GM12878 (cell line): ENCODE measurements around the gene PLCB4. TPM values are rescaled to one million over a fixed set of nuclear protein-coding genes. Genes with fewer than 3 reads are reported as not detected.

Experiments
- ATAC-seq: fragments of 200-7000 bp; cut with Tn5 transposase; 3 replicates; pipeline ENCODE4 v1.9.1; 2020; ENCODE audit warnings: mild to moderate bottlenecking, moderate library complexity
- BruUV-seq: library from RNA; stranded (reverse); fragments of 400-500 nt; replicated peaks from 2 replicates; lab custom pipeline; 2021; lab: Mats Ljungman, UMichigan
- CTCF ChIA-PET: fragments of 300-600 bp; sonication (Branson Sonifier 250); formaldehyde crosslinking; extraction: SDS; loops from one replicate; lab custom pipeline; 2021; ENCODE audit warnings: inconsistent platforms; lab: Yijun Ruan, JAX
- POLR2A ChIA-PET: fragments of 350-600 bp; formaldehyde crosslinking; extraction: SDS; loops from one replicate; lab custom pipeline; 2021; ENCODE audit warnings: inconsistent platforms; lab: Charles Lee
- RAD21 ChIA-PET: fragments of 300-600 bp; sonication (Branson Sonifier 250); formaldehyde crosslinking; loops from one replicate; lab custom pipeline; 2023; ENCODE audit warnings: antibody characterized with exemption; ENCODE audit not compliant: unreplicated experiment; lab: Charles Lee
- SMC1A ChIA-PET: fragments of 300-600 bp; sonication (Branson Sonifier 250); formaldehyde crosslinking; loops from one replicate; lab custom pipeline; 2023; ENCODE audit not compliant: unreplicated experiment, uncharacterized antibody; lab: Charles Lee
- DNase-seq: peaks from one replicate; pipeline ENCODE4 v3.0.0-alpha.2; 2011; ENCODE audit warnings: low read depth, low spot score
- FAIRE-seq: peaks from 3 replicates; lab custom pipeline; 2011; peaks lifted over from hg19 to GRCh38; lab: Jason Lieb, UNC
- H2AFZ ChIP-seq: 2 replicates; pipeline ENCODE4 v1.6.0; 2011; ENCODE audit warnings: low read depth, low read length, control low read depth; ENCODE audit not compliant: control insufficient read depth
- H3K27ac ChIP-seq: 2 replicates; pipeline ENCODE4 v1.5.1; 2011; ENCODE audit warnings: control low read depth; ENCODE audit not compliant: control insufficient read depth, insufficient read depth
- H3K27me3 ChIP-seq, 2 experiments: replicated peaks in 1 of 2; 2 replicates each; pipeline versions ENCODE4 v1.6.0 to v1.6.1; 2011; ENCODE audit warnings: low read length in 1 of 2; ENCODE audit not compliant: control insufficient read depth in 2 of 2, insufficient read depth in 2 of 2
- H3K36me3 ChIP-seq, 2 experiments: 2 replicates each; pipeline ENCODE4 v1.5.1; 2011; ENCODE audit warnings: low read length in 1 of 2; ENCODE audit not compliant: control insufficient read depth in 2 of 2, insufficient read depth in 2 of 2
- H3K4me1 ChIP-seq: 2 replicates; pipeline ENCODE4 v1.6.1; 2011; ENCODE audit warnings: mild to moderate bottlenecking, low read length, moderate library complexity, mixed read lengths; ENCODE audit not compliant: control insufficient read depth, insufficient read depth
- H3K4me2 ChIP-seq: 2 replicates; pipeline ENCODE4 v1.6.0; 2011; ENCODE audit warnings: control low read depth; ENCODE audit not compliant: control insufficient read depth, insufficient read depth
- H3K4me3 ChIP-seq: fragments of 200-600 bp; sonication (generic); 2 replicates; pipeline ENCODE4 v1.5.1; 2016
- H3K79me2 ChIP-seq: 2 replicates; pipeline ENCODE4 v1.6.0; 2011; ENCODE audit warnings: low read length; ENCODE audit not compliant: control insufficient read depth, insufficient read depth
- H3K9ac ChIP-seq: 2 replicates; pipeline ENCODE4 v1.8.0; 2011; ENCODE audit warnings: low read length, control low read depth, mixed read lengths; ENCODE audit not compliant: control insufficient read depth, insufficient read depth
- H3K9me3 ChIP-seq: replicated peaks from 3 replicates; pipeline ENCODE4 v1.5.1; 2011; ENCODE audit warnings: mild to moderate bottlenecking, low read length; ENCODE audit not compliant: control insufficient read depth, insufficient read depth
- H4K20me1 ChIP-seq: 2 replicates; pipeline ENCODE4 v1.6.0; 2011; ENCODE audit not compliant: control insufficient read depth, insufficient read depth
- DPF2 ChIP-seq: fragments of 450-650 bp; IDR thresholded peaks from 2 replicates; pipeline ENCODE4 v1.6.1; 2017; ENCODE audit warnings: mild to moderate bottlenecking
- NFIC ChIP-seq: IDR thresholded peaks from 2 replicates; pipeline ENCODE4 v1.6.1; 2012; ENCODE audit warnings: low read depth, mild to moderate bottlenecking, inconsistent platforms, low read length, moderate library complexity
- ZNF217 ChIP-seq: fragments of 450-650 bp; IDR thresholded peaks from 2 replicates; pipeline ENCODE4 v1.6.1; 2017; ENCODE audit warnings: antibody characterized with exemption, mild to moderate bottlenecking
- WGBS: methylation state at CpG from one replicate; pipeline ENCODE4 v1.1.6; 2016; ENCODE audit warnings: low lambda C conversion rate; ENCODE audit not compliant: insufficient replicate concordance, insufficient coverage; ENCODE audit errors: missing lambda C conversion rate; 5-methylcytosine and 5-hydroxymethylcytosine counted together
- in situ Hi-C: fragments of 300-500 bp; cut with MboI; formaldehyde crosslinking; loops from 9 replicates; pipeline ENCODE4 v1.14.3; 2018; ENCODE audit warnings: mixed read lengths
- intact Hi-C: fragments of 100-400 bp; cut with micrococcal nuclease; formaldehyde crosslinking; loops from one replicate; pipeline ENCODE4 v1.14.2; 2022; ENCODE audit not compliant: unreplicated experiment
- polyA plus RNA-seq, 11 experiments: library from polyadenylated mRNA; depleted of rRNA in 4 of 11; unstranded in 6 of 11; stranded (reverse) in 5 of 11; fragments of >200 nt; fragmentation: Nextera tagmentation in 4 of 11; fragmentation: Illumina TruSeq in 1 of 11; extraction: Ambion mirVana in 4 of 11; extraction: Trizol in 1 of 11; gene quantifications; 1 replicate in 1 of 11; 2 replicates in 10 of 11; pipeline versions ENCODE4 v1.2.1 to v1.2.3, GENCODE V29; 2011 to 2016; ENCODE audit warnings: inconsistent platforms in 2 of 11, missing spikeins in 2 of 11, low read depth in 1 of 11
- total RNA-seq, 4 experiments: library from RNA; depleted of rRNA in 3 of 4; stranded (reverse); fragments of >200 nt in 3 of 4; fragmentation: Illumina TruSeq in 1 of 4; extraction: Trizol in 1 of 4; gene quantifications; 2 replicates each; pipeline versions ENCODE4 v1.2.1 to v1.2.3, GENCODE V29; 2013 to 2021
- TF ChIP-seq, protein P1 (sequence below): fragments of 450-650 bp; formaldehyde crosslinking; IDR thresholded peaks from 2 replicates; pipeline ENCODE4 v1.5.0; 2022; ENCODE audit warnings: mild to moderate bottlenecking, missing genetic modification characterization
- TF ChIP-seq, protein P2 (sequence below): fragments of 450-650 bp; formaldehyde crosslinking; IDR thresholded peaks from 2 replicates; pipeline ENCODE4 v1.4.0; 2020; ENCODE audit warnings: mild to moderate bottlenecking, moderate library complexity

PLCB4 gene
- total and polyA plus RNA-seq, 10 of the 15 experiments (the other 5 are each of a cell fraction or from before 2014, with no cell fraction given) = not detected

- WGBS = 12% methylated on average over 3 of the region's 4 CpGs
- no peaks in the 10 kb centered on the region for H3K79me2 ChIP-seq
- intact Hi-C loops (no loop called here), in situ Hi-C loops (no loop called here)
- CTCF ChIA-PET = no interaction called here
- no TSS peak for BruUV-seq
- H3K4me1 ChIP-seq = no peaks in the 10 kb centered on the region
- no peak for FAIRE-seq
- RAD21 ChIA-PET = no interaction called here
- H3K36me3 ChIP-seq = no peaks in the 10 kb centered on the region
- H3K9ac ChIP-seq = no peak overlapping the region
- TF ChIP-seq ZNF217 (no peak), NFIC (no peak)
- TF ChIP-seq, protein P1, sequence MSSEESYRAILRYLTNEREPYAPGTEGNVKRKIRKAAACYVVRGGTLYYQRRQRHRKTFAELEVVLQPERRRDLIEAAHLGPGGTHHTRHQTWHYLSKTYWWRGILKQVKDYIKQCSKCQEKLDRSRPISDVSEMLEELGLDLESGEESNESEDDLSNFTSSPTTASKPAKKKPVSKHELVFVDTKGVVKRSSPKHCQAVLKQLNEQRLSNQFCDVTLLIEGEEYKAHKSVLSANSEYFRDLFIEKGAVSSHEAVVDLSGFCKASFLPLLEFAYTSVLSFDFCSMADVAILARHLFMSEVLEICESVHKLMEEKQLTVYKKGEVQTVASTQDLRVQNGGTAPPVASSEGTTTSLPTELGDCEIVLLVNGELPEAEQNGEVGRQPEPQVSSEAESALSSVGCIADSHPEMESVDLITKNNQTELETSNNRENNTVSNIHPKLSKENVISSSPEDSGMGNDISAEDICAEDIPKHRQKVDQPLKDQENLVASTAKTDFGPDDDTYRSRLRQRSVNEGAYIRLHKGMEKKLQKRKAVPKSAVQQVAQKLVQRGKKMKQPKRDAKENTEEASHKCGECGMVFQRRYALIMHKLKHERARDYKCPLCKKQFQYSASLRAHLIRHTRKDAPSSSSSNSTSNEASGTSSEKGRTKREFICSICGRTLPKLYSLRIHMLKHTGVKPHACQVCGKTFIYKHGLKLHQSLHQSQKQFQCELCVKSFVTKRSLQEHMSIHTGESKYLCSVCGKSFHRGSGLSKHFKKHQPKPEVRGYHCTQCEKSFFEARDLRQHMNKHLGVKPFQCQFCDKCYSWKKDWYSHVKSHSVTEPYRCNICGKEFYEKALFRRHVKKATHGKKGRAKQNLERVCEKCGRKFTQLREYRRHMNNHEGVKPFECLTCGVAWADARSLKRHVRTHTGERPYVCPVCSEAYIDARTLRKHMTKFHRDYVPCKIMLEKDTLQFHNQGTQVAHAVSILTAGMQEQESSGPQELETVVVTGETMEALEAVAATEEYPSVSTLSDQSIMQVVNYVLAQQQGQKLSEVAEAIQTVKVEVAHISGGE = no peak
- ATAC-seq = no peak
- SMC1A ChIA-PET = no interaction called here
- no peak overlapping the region for H2AFZ ChIP-seq
- POLR2A ChIA-PET = no interaction called here
- H3K9me3 ChIP-seq = no peaks in the 10 kb centered on the region
- no peaks in the 10 kb centered on the region for H4K20me1 ChIP-seq
- H3K4me3 ChIP-seq = no peak overlapping the region
- no peak overlapping the region for H3K4me2 ChIP-seq
- DNase-seq = no peak
- H3K27me3 ChIP-seq = no peaks in the 10 kb centered on the region
- no peak overlapping the region for H3K27ac ChIP-seq
These were observed 80.9 kb downstream of the PLCB4 start for GRCh38 chr20:9149796-9150195.

- CTCF ChIA-PET = no interaction called here
- no peak for ATAC-seq
- H3K4me1 ChIP-seq = no peaks in the 10 kb centered on the region
- no peak for FAIRE-seq
- TF ChIP-seq DPF2 = no peak
- TF ChIP-seq, protein P2, sequence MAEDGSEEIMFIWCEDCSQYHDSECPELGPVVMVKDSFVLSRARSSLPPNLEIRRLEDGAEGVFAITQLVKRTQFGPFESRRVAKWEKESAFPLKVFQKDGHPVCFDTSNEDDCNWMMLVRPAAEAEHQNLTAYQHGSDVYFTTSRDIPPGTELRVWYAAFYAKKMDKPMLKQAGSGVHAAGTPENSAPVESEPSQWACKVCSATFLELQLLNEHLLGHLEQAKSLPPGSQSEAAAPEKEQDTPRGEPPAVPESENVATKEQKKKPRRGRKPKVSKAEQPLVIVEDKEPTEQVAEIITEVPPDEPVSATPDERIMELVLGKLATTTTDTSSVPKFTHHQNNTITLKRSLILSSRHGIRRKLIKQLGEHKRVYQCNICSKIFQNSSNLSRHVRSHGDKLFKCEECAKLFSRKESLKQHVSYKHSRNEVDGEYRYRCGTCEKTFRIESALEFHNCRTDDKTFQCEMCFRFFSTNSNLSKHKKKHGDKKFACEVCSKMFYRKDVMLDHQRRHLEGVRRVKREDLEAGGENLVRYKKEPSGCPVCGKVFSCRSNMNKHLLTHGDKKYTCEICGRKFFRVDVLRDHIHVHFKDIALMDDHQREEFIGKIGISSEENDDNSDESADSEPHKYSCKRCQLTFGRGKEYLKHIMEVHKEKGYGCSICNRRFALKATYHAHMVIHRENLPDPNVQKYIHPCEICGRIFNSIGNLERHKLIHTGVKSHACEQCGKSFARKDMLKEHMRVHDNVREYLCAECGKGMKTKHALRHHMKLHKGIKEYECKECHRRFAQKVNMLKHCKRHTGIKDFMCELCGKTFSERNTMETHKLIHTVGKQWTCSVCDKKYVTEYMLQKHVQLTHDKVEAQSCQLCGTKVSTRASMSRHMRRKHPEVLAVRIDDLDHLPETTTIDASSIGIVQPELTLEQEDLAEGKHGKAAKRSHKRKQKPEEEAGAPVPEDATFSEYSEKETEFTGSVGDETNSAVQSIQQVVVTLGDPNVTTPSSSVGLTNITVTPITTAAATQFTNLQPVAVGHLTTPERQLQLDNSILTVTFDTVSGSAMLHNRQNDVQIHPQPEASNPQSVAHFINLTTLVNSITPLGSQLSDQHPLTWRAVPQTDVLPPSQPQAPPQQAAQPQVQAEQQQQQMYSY = no peak
- TF ChIP-seq, all 136 proteins: peak for 0
- H3K4me2 ChIP-seq = no peak overlapping the region
- POLR2A ChIA-PET = no interaction called here
- no peaks in the 10 kb centered on the region for H3K36me3 ChIP-seq
- in situ Hi-C loops (no loop called here), intact Hi-C loops (no loop called here)
- no TSS peak for BruUV-seq
- H4K20me1 ChIP-seq = no peaks in the 10 kb centered on the region
- 3% methylated on average over 3 of the region's 3 CpGs for WGBS
- H3K9me3 ChIP-seq = no peaks in the 10 kb centered on the region
- no peak overlapping the region for H2AFZ ChIP-seq
- H3K79me2 ChIP-seq = no peaks in the 10 kb centered on the region
- H3K9ac ChIP-seq = no peak overlapping the region
- SMC1A ChIA-PET = no interaction called here
- no peak for DNase-seq
- no peak overlapping the region for H3K27ac ChIP-seq
- no peak overlapping the region for H3K4me3 ChIP-seq
- H3K27me3 ChIP-seq = no peaks in the 10 kb centered on the region
- RAD21 ChIA-PET = no interaction called here
These were observed 81.8 kb downstream of the PLCB4 start for GRCh38 chr20:9150679-9151078.
